MCF 10A (cell line): ENCODE results near the gene SLC22A12. TPM values are rescaled to one million over a fixed set of nuclear protein-coding genes. Genes with fewer than 3 reads are reported as not detected.
"Not testable (repeated sequence)": the region's sequence is repeated elsewhere in the genome, so short reads cannot be mapped to it uniquely, and the experiment has no call there.

Experiments used
- BruUV-seq: library from RNA; stranded (reverse); fragments of 400-500 nt; replicated peaks from 2 replicates; lab custom pipeline; 2021; lab: Mats Ljungman, UMichigan
- CTCF ChIA-PET: fragments of 300-600 bp; sonication (Branson Sonifier 250); formaldehyde crosslinking; extraction: SDS; loops from one replicate; lab custom pipeline; 2021; ENCODE audit warnings: antibody characterized with exemption, inconsistent platforms; lab: Yijun Ruan, JAX
- POLR2A ChIA-PET: fragments of 300-600, 350-650 bp; sonication (Branson Sonifier 250); formaldehyde crosslinking; extraction: SDS; loops from one replicate; lab custom pipeline; 2020; ENCODE audit warnings: antibody characterized with exemption, inconsistent platforms; lab: Yijun Ruan, JAX
- DNase-seq: peaks from one replicate; pipeline ENCODE4 v3.0.0-alpha.2; 2018; ENCODE audit not compliant: unreplicated experiment
- H3K27ac Mint-ChIP-seq: one replicate; pipeline ENCODE4 v1.8.0; 2022; ENCODE audit warnings: mild to moderate bottlenecking, low read depth, mixed read lengths; ENCODE audit not compliant: unreplicated experiment
- H3K27me3 Mint-ChIP-seq: one replicate; pipeline ENCODE4 v1.8.0; 2022; ENCODE audit warnings: mixed read lengths; ENCODE audit not compliant: insufficient read depth, unreplicated experiment
- H3K36me3 Mint-ChIP-seq: one replicate; pipeline ENCODE4 v1.8.0; 2022; ENCODE audit warnings: mild to moderate bottlenecking, moderate library complexity, mixed read lengths; ENCODE audit not compliant: insufficient read depth, unreplicated experiment
- H3K4me1 Mint-ChIP-seq: one replicate; pipeline ENCODE4 v1.8.0; 2022; ENCODE audit warnings: mixed read lengths; ENCODE audit not compliant: insufficient read depth, unreplicated experiment
- H3K4me3 Mint-ChIP-seq: one replicate; pipeline ENCODE4 v1.8.0; 2022; ENCODE audit warnings: mild to moderate bottlenecking, moderate library complexity, mixed read lengths; ENCODE audit not compliant: unreplicated experiment
- H3K9me3 Mint-ChIP-seq: one replicate; pipeline ENCODE4 v1.8.0; 2022; ENCODE audit warnings: mixed read lengths; ENCODE audit not compliant: unreplicated experiment
- intact Hi-C: fragments of 100-400 bp; cut with micrococcal nuclease; formaldehyde crosslinking; loops from 2 replicates; pipeline ENCODE4 v1.14.1; 2022
- total RNA-seq: library from RNA; stranded (reverse); gene quantifications from 2 replicates; pipeline ENCODE4 v1.2.3, GENCODE V29; 2022
- TF ChIP-seq, protein P1 (sequence below): fragments of 200-600 bp; IDR thresholded peaks from one replicate; pipeline ENCODE4 v1.8.0; 2022; ENCODE audit warnings: antibody characterized with exemption, mild to moderate bottlenecking; ENCODE audit not compliant: unreplicated experiment

SLC22A12 gene
- total RNA-seq, 1 experiment from 2014 or later = not detected

DNA sequence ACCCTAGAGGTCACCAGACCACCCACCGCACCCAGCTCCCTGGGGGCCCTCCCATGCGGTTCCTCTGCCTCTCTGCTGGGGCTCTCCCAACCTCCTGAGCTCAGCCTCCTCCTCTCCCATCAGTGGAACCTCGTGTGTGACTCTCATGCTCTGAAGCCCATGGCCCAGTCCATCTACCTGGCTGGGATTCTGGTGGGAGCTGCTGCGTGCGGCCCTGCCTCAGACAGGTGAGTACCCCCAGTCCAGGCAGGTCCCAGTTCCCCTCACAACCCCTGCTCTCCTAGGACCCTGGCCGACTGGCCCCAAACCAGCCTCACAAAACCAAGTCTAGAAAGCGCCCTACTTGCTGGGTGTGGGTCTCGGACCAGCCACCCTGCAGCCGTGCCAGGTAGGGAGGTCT lies 1.6 kb downstream of the SLC22A12 start:
- Mint-ChIP-seq H3K9me3 (peaks cover 21% of the 10 kb centered on the region), H3K36me3 (no peaks in the 10 kb centered on the region), H3K4me1 (no peaks in the 10 kb centered on the region), H3K27ac (no peak overlapping the region), H3K4me3 (no peak overlapping the region), H3K27me3 (peaks cover 15% of the 10 kb centered on the region)
- BruUV-seq = no TSS peak
- POLR2A ChIA-PET = no interaction called here
- CTCF ChIA-PET = interaction anchor here (0.6 kb wide), 1 partner anchor 49 kb away, joined by 3 read pairs; no protein-coding TSS in a partner anchor
- TF ChIP-seq, protein P1, sequence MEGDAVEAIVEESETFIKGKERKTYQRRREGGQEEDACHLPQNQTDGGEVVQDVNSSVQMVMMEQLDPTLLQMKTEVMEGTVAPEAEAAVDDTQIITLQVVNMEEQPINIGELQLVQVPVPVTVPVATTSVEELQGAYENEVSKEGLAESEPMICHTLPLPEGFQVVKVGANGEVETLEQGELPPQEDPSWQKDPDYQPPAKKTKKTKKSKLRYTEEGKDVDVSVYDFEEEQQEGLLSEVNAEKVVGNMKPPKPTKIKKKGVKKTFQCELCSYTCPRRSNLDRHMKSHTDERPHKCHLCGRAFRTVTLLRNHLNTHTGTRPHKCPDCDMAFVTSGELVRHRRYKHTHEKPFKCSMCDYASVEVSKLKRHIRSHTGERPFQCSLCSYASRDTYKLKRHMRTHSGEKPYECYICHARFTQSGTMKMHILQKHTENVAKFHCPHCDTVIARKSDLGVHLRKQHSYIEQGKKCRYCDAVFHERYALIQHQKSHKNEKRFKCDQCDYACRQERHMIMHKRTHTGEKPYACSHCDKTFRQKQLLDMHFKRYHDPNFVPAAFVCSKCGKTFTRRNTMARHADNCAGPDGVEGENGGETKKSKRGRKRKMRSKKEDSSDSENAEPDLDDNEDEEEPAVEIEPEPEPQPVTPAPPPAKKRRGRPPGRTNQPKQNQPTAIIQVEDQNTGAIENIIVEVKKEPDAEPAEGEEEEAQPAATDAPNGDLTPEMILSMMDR = no peak
- DNase-seq = no peak
- intact Hi-C loops = no loop called here

DNA sequence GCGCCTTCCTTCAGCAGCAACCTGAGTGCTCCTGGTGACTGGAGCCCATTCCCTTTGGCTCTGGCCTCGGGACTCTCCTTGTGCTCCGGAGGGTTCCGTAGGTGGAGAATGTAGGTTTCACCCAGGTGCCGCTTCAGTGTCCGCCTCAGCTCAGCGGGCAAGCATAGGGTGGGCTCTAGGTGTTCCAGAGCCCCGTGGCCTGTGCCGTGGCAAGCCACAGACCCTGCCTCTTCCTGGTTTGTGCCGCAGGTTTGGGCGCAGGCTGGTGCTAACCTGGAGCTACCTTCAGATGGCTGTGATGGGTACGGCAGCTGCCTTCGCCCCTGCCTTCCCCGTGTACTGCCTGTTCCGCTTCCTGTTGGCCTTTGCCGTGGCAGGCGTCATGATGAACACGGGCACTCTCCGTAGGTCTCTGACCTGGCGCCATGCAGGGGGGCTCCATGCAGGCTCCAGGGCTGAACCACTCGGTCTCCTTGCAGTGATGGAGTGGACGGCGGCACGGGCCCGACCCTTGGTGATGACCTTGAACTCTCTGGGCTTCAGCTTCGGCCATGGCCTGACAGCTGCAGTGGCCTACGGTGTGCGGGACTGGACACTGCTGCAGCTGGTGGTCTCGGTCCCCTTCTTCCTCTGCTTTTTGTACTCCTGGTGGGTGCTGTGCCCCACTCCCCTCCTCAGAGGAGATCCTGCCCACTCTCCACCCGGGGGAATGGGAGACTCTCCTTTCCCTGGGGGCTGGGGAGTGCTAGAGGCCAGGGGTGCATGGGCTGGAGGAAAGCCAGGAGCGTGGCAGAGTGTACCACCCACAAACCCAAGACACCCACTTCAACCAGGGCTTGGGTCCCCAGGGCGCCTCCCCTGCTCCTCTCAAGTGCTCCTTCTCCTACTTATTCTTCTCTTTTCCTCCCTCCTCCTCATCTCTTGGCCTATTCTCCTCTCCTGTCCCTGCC lies 2.4 kb downstream of the SLC22A12 start:
- DNase-seq = no peak
- ChIA-PET POLR2A (no interaction called here), CTCF (no interaction called here)
- intact Hi-C loops = no loop called here
- Mint-ChIP-seq H3K27ac (no peak overlapping the region), H3K9me3 (peaks cover 13% of the 10 kb centered on the region), H3K4me1 (no peaks in the 10 kb centered on the region), H3K36me3 (no peaks in the 10 kb centered on the region), H3K27me3 (peaks cover 7% of the 10 kb centered on the region), H3K4me3 (no peak overlapping the region)
- TF ChIP-seq, protein P1 = no peak
- BruUV-seq = no TSS peak

DNA sequence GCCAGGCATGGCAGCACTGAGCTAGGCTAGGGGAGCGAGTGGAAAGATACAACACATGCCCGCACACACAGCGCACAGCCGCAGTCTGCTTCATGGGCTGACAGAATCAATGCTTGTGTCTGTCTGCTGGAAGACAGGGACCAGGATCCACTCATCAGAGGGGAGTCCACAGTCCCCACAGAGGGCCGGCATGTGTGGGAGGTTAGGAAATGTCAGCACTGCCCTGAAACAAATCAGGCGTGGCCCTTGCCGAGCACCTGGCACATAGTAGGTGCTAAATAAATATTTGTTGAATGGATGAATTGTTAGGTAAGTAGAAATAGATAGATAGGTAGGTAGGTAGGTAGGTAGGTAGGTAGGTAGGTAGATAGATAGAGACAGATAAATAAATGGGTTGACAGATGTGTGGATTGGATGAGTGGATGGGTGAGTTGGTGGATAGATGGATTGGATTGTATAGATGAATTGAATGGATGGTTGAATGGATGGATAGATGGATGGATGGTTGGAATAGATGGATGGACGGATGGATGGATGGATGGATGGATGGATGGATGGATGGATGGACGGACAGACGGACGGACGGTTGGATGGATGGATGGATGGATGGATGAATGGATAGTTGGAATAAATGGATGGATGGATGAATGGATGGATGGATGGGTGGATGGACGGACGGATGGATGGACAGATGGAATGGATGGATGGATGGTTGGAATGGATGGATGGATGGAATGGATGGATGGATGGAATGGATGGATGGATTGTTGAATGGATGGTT lies 3.3 kb downstream of the SLC22A12 start:
- Mint-ChIP-seq H3K9me3 (peaks cover 4% of the 10 kb centered on the region), H3K36me3 (no peaks in the 10 kb centered on the region), H3K4me3 (no peak overlapping the region), H3K27ac (no peak overlapping the region), H3K27me3 (no peaks in the 10 kb centered on the region), H3K4me1 (no peaks in the 10 kb centered on the region)
- TF ChIP-seq, protein P1 = no peak
- ChIA-PET CTCF (no interaction called here), POLR2A (no interaction called here)
- DNase-seq = no peak
- BruUV-seq = no TSS peak
- intact Hi-C loops = no loop called here

DNA sequence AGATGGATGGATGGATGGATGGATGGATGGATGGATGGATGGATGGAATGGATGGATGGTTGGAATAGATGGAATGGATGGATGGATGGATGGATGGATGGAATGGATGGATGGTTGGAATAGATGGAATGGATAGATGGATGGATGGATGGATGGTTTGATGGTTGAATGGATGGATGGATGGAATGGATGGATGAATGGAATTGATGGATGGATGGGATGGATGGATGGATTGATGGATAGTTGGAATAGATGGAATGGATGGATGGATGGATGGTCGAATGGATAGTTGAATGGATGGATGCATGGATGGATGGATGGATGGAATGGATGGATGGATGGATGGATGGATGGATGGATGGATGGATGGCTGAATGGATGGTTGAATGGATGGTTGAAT lies 4.9 kb downstream of the SLC22A12 start:
- H3K36me3 Mint-ChIP-seq, intact Hi-C loops, H3K9me3 Mint-ChIP-seq, BruUV-seq, DNase-seq, H3K4me1 Mint-ChIP-seq, H3K27me3 Mint-ChIP-seq, CTCF ChIA-PET, H3K27ac Mint-ChIP-seq, POLR2A ChIA-PET, H3K4me3 Mint-ChIP-seq: not testable (repeated sequence)
